GM12873 (cell line): ENCODE data around the gene UBLCP1.

Experiments used
- TF ChIP-seq, protein P1 (sequence below): IDR thresholded peaks from 2 replicates; pipeline ENCODE4 v1.5.1; 2012; ENCODE audit warnings: low read depth, mild to moderate bottlenecking, moderate library complexity, low read length, control low read depth; ENCODE audit not compliant: insufficient read depth; ENCODE audit errors: missing control alignments

Gene UBLCP1

DNA sequence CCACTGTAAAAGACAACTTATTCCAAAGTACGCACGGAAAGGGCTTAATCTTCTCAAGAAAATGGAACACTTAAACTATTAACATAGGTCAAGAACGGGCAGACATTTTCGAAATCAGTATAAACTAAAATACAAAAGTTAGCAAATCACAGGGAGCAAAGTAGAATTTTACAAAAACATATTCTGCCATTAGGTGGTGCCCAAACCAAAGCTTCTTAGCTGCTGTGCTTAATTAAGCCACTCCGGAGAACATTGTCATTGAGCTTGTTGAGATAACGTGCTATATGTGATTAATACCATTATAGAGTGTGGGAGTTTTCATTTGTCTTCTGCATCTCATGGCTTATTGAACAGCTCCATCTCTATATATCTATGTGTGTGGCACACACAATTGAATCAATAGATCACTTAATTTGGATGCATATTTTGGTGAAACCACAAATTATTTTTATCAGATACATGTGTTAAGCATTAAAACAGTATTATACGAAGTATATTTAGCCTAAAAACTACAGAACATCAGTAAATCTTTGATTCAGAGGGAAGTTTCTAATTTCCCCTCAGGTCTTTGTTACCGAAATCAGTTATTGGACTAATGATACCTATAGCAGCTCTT is 23.4 kb downstream of the UBLCP1 start:
- TF ChIP-seq, protein P1, sequence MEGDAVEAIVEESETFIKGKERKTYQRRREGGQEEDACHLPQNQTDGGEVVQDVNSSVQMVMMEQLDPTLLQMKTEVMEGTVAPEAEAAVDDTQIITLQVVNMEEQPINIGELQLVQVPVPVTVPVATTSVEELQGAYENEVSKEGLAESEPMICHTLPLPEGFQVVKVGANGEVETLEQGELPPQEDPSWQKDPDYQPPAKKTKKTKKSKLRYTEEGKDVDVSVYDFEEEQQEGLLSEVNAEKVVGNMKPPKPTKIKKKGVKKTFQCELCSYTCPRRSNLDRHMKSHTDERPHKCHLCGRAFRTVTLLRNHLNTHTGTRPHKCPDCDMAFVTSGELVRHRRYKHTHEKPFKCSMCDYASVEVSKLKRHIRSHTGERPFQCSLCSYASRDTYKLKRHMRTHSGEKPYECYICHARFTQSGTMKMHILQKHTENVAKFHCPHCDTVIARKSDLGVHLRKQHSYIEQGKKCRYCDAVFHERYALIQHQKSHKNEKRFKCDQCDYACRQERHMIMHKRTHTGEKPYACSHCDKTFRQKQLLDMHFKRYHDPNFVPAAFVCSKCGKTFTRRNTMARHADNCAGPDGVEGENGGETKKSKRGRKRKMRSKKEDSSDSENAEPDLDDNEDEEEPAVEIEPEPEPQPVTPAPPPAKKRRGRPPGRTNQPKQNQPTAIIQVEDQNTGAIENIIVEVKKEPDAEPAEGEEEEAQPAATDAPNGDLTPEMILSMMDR: peak; percentile 30

DNA sequence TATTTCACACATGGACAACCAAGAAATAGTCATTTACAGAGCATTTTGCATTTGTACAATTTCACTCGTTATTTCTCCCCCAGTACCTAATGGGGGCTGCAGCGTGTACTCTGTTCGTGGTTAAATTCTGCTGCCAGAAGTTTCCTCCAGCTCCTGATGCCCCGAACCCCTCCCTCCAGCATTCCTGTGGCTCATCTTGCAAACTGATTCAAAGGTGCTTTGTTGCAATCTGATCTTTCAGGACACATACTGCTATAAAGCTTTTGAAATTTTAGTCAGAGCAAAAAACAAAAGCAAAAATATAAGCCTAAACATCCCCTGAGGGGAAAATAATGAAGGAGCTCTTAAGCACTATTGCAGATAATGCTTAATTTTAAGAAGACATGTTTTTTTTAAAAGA is 27.7 kb downstream of the UBLCP1 start:
- TF ChIP-seq, protein P1: no peak

DNA sequence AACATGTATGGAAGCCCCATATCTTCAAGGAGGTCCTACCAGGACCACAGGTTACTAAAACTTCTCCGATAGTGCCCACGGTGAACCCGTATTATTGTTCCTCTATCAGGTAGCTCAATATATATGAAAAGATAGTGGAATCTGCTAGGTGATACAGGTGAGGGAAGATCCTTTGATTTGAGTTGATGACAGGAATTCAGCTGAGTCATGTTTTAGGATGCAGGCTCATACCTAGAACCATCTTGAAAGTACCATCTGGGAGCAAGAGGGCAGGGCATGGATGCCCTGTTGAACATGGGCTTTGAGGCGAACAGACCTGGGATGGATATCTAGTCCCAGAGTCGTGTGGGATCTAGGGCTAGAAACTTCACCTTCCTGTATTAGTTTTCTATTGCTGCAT is 31.8 kb downstream of the UBLCP1 start:
- TF ChIP-seq, protein P1: no peak

DNA sequence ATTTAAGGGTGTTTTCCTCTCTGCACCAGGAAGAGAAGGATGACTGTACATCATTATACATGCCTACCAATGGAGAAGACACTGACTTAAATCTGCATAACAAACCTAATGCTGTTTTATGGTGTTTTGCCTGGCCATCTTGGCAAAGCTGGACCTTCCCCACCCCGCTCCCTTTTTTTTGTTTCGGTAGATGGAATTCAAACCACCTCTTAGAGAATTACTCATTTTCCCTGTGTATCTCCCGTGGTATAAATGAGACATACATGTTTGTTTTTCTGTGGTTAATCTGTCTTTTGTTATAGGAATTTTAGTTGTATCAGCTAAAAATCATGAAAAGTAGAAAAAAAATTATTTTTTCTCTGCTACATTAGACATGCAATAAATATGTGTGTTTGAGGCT is 38.4 kb downstream of the UBLCP1 start:
- TF ChIP-seq, protein P1: no peak

DNA sequence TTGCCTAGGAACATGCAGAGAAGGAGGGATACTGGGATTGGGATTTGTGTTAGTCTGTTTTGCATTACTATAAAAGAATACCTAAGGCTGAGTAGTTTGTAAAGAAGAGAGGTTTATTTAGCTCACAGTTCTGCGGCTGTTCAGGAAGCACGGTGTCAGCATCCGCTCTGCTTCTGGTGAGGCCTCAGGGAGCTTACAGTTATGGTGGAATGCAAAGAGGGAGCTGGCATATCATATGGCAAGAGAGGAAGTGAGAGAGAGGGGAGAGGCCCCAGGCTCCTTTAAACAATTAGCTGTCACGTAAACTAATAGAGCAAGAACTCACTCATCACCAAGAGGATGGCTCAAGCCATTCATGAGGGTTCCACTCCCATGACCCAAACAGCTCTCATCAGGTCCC is 40.2 kb downstream of the UBLCP1 start:
- TF ChIP-seq, protein P1: no peak

DNA sequence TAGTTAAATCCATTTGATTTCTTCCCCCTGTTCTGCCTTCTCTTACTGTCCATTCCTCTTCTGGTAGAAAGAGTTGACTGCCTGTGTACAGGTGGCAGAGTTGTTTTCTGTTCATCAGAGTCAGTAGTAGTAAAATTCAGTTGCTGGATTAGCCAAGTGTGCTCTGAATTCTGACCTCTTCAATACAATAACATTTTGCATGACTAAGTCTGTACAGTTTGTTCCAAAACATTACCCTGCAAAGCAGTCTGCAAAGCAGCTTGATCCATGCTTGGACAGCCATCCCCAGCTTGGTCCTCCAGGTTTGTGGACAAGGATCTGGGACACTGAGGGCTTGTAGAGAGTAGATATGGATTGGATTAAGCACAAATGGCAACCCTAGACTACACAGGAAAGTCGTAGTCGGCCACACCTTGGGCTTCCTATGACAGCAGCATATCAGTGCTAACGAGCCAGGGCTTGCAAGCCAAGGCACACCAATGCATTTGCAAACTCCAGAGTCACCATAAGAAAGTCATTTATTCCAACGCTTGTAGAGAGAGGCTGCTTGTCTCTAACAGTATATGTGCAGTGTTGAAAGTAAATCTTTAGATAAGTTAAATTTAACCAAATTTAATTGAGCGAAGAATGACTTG is 42.0 kb downstream of the UBLCP1 start:
- TF ChIP-seq, protein P1: no peak

DNA sequence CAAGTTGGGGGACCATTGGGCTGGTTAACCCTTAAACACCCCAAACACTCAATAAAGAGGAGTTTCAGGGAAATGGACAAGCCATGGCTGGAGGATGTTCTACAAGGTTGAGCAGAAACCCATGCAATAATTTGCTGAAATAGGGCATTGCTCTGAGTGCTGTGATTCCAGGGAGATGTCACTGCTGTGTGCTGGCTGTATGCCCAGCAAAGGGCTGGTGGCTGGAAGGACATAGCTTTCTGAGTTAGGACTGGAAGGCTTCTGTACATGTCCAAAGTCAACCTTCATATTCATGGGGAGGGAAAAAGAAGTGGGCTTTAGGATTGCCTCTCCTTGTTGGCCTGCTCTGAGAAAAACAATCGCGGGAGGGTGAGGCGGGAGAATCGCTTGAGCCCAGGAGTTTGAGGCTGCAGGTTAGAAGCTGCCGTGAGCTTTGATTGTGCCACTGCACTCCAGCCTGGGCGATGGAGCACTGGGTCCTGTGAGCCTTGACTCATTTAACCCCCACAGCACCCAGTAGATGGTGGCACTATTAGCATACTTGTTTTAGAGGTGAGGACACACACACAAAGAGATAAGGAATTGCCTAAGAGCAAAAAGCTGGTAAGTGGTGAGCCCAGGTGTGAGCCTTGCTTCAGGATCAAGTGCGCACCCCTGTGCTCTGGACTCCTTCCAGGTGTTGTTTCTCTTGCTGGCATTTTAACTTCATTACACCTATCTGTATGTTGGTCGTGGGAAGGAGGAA is 46.8 kb downstream of the UBLCP1 start:
- TF ChIP-seq, protein P1: no peak
